Lower lobe of right lung (tissue), 2 donors: ENCODE data around the gene TSPAN9. TPM values are rescaled to one million over a fixed set of nuclear protein-coding genes. Genes with fewer than 3 reads are reported as not detected.

ENCODE experiments used
- ATAC-seq, 2 donors: fragments of 200-7000 bp; cut with Tn5 transposase; one replicate each; pipeline ENCODE4 v1.9.1; 2020 to 2022; ENCODE audit warnings: mild to moderate bottlenecking in 2 of 2, moderate library complexity in 2 of 2
- DNase-seq: peaks from one replicate; pipeline ENCODE4 v3.0.0-alpha.2; 2020
- H3K27ac ChIP-seq: fragments of 200-600 bp; one replicate; pipeline ENCODE4 v1.8.0; 2022
- H3K27me3 ChIP-seq: fragments of 200-600 bp; one replicate; pipeline ENCODE4 v1.8.0; 2022; ENCODE audit warnings: low read depth
- H3K36me3 ChIP-seq: fragments of 200-600 bp; one replicate; pipeline ENCODE4 v1.8.0; 2022; ENCODE audit warnings: mild to moderate bottlenecking
- H3K4me1 ChIP-seq: fragments of 200-600 bp; one replicate; pipeline ENCODE4 v1.8.0; 2022
- H3K4me3 ChIP-seq: fragments of 200-600 bp; one replicate; pipeline ENCODE4 v1.8.0; 2022; ENCODE audit warnings: mild to moderate bottlenecking
- H3K9me3 ChIP-seq: fragments of 200-600 bp; one replicate; pipeline ENCODE4 v1.8.0; 2022
- intact Hi-C: fragments of 100-400 bp; cut with DNase I; formaldehyde crosslinking; loops from one replicate; pipeline ENCODE4 v1.11.0; 2022
- long read RNA-seq: library from polyadenylated mRNA; unstranded; transcript quantifications from one replicate; pipeline ENCODE4 v2.0.0, GENCODE V29; 2021
- total RNA-seq: library from RNA; stranded (reverse); fragmentation: NEBNext Ultra II Directional; extraction: Animal tissue kit (Norgen Biotek cat#: 25700); gene quantifications from one replicate; pipeline ENCODE4 v1.2.1, GENCODE V29; 2021
- TF ChIP-seq, protein P1 (sequence below): fragments of 200-600 bp; IDR thresholded peaks from one replicate; pipeline ENCODE4 v1.8.0; 2022; ENCODE audit warnings: antibody characterized with exemption, mild to moderate bottlenecking
- donor health status: DM: no; HTN: yes; CAD: no; lungs with severe emphysema.

Gene TSPAN9, protein sequence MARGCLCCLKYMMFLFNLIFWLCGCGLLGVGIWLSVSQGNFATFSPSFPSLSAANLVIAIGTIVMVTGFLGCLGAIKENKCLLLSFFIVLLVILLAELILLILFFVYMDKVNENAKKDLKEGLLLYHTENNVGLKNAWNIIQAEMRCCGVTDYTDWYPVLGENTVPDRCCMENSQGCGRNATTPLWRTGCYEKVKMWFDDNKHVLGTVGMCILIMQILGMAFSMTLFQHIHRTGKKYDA
- total RNA-seq = 61.1 TPM
- long read RNA-seq, full-length matches to known transcripts = 14 of 35 reads
- long read RNA-seq, partial matches to known transcripts = 0 of 35 reads
- long read RNA-seq, other reads (novel, unspliced or antisense) = 21 of 35 reads

DNA sequence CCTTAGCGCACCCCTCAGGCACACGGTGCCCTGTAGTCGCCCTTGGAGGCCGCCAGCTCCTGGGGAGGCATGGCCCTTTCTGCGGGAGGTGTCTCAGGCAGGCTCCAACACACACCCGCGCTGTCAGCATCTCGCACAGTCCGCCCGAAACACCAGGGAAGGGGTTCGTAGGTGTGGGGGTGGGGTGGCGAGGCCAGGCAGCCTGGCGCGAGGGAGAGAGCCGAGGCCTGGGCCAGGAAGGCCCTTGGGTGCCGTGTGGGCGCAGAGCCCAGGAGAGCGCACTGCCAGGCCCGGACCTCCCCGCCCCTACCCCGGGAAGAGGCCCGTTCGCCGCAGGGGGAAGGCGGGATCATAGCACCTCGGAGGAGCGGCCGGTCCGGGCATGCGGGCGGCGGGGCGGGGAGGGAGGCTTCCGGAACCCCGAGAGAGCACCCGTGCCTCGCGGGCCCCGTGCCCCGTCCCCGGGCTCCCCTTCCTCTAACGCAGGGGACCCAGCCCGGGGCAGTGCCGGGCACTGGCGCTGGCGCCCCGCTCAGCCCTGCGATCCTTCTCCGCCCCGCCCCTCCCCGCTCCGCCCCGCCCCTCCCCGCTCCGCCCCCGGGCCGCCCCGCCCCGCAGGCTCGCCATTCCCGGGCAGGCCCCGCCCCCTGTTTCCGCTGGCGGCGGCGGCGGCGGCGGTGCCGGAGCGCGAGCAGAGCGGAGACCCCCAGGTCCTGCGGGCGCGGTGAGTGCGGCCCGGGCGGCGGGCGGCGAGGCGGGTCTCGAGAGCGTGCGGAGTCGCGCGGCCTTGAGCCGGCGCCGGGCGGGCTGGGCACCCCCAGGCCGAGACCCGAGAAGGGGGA is at the start of gene TSPAN9:
Gene TSPAN9, plus strand, starts transcription at position 650 of the 842 bp plus-strand sequence. CDS start 123,815 bp downstream, outside the sequence.
- Histone ChIP-seq H3K27ac (peak within 1 kb of the TSS; percentile 83), H3K4me1 (peaks cover 50% of the 10 kb centered on the region), H3K4me3 (peak within 1 kb of the TSS; percentile 84), H3K9me3 (no peaks in the 10 kb centered on the region), H3K36me3 (no peaks in the 10 kb centered on the region), H3K27me3 (no peaks in the 10 kb centered on the region)
- intact Hi-C loops = no loop called here
- TF ChIP-seq, protein P1, sequence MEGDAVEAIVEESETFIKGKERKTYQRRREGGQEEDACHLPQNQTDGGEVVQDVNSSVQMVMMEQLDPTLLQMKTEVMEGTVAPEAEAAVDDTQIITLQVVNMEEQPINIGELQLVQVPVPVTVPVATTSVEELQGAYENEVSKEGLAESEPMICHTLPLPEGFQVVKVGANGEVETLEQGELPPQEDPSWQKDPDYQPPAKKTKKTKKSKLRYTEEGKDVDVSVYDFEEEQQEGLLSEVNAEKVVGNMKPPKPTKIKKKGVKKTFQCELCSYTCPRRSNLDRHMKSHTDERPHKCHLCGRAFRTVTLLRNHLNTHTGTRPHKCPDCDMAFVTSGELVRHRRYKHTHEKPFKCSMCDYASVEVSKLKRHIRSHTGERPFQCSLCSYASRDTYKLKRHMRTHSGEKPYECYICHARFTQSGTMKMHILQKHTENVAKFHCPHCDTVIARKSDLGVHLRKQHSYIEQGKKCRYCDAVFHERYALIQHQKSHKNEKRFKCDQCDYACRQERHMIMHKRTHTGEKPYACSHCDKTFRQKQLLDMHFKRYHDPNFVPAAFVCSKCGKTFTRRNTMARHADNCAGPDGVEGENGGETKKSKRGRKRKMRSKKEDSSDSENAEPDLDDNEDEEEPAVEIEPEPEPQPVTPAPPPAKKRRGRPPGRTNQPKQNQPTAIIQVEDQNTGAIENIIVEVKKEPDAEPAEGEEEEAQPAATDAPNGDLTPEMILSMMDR = no peak
- ATAC-seq = peak; percentile 95 to 96
- DNase-seq = peak; percentile 87

DNA sequence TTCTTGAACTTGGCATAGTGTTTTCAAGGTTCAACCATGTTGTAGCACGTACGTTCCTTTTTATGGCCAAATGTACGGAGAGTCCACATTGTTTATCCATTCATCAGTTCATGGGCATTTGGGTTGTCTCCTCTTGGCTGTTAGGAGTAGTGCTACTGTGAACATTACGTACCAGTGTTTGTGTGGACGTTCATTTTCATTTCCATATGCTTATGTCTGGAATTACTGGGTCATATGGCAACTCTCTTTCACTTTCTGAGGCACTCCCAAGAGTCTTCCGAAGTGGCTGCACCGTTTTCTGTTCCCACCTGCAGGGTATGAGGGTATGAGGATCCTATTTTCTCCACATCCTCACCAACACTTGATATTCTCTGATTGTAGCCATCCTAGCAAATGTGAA is 49.1 kb upstream of the TSPAN9 start:
- H3K27me3 ChIP-seq = no peaks in the 10 kb centered on the region
- intact Hi-C loops = no loop called here
- no peak overlapping the region for H3K27ac ChIP-seq
- ATAC-seq (no peak), DNase-seq (no peak)
- peaks cover under 1% of the 10 kb centered on the region for H3K4me1 ChIP-seq
- H3K36me3 ChIP-seq = peaks cover 37% of the 10 kb centered on the region
- TF ChIP-seq, protein P1 = no peak
- no peaks in the 10 kb centered on the region for H3K9me3 ChIP-seq
- H3K4me3 ChIP-seq = no peak overlapping the region

DNA sequence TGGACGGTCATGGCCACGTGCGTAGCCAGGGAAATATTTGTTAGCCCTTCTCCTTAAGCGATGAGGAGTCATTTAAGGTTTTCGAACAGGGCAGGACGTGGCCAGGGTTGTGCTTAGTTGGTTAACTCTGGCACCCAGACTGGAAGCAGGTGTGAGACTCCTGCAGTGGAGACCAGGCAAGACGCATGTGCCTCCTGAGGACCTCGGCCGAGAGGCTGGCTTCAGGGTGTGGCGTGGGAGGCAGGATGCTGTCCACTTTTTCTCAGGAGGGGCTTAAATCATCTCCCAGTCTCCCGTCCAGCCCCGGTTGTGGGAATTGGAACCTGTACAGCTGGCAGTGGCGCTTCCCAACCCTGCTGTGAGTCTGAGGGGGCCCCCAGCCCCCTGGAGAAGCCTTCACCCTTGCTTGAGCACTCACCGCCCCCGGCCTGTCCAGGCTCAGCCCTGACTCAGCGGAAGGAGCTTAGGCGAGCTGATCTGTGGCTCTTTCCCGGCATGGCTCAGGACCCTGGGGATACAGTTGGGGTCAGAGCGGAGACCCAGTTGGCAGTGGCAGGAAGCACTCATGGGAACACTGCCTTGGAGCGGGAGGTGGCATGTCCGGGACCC is 46.3 kb upstream of the TSPAN9 start:
- Histone ChIP-seq H3K4me3 (no peak overlapping the region), H3K4me1 (peaks cover 11% of the 10 kb centered on the region), H3K9me3 (no peaks in the 10 kb centered on the region), H3K36me3 (peaks cover 32% of the 10 kb centered on the region), H3K27ac (no peak overlapping the region), H3K27me3 (no peaks in the 10 kb centered on the region)
- ATAC-seq (no peak), DNase-seq (no peak)
- intact Hi-C loops = no loop called here
- TF ChIP-seq, protein P1 = no peak

DNA sequence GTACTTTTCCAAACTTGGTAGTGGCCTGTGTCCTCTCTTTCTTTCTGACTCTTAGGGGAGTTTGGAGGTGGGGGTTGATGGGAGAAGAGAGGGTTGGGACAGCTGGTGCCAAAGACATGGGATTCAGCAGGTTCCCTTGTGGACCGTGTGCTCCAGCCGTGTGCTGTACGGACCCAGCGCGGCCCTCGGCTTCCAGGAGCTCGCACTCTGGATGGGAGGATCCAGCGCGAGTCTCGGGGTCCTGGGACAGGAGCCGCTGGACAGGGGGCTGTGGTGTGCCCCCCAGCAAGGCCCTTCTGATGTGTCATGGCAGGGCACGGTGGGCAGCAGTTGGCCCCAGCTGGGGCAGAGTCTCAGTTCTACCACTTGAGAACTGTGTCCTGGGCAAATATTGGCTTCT is 45.0 kb upstream of the TSPAN9 start:
- DNase-seq (no peak), ATAC-seq (no peak)
- H3K27me3 ChIP-seq = no peaks in the 10 kb centered on the region
- peaks cover 11% of the 10 kb centered on the region for H3K4me1 ChIP-seq
- H3K36me3 ChIP-seq = peaks cover 33% of the 10 kb centered on the region
- no peak overlapping the region for H3K27ac ChIP-seq
- no peak overlapping the region for H3K4me3 ChIP-seq
- TF ChIP-seq, protein P1 = no peak
- intact Hi-C loops = no loop called here
- H3K9me3 ChIP-seq = no peaks in the 10 kb centered on the region

DNA sequence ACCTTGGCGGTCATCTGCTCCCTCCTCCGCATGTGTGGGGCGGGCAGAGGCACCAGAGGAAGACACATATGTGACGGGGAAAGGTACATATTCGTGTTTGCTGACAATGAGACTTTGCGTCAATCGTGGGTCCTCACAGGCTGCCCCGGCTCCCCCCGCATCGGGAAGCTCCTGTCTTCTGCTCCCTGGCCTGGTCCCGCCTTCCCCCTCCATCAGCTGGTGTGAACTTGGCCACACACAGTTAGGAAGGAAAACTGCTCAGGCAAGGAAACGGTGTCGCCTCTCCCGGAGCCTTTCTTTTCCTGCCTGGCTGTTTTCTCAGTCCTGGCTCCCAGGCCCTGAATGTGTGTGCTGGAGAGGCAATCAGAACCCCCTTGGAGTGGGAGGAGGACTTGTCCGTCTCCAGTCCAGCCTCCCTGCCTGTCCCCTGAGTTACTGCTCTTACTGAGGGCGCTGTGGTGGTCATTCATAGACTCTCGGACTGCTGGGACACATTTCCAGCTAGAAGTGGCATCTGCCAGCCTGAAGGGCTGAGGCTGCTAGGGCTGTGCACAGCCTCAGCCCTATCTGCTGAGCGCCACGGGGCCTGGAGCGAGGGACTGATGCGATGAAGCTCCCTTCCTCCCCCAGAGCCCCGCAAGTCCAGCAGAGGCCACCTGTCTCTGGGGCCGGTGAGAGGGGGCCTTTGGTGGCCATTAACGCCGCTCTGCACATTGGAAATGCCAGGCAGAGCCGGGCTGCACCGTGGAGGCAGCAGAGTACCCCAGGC is 44.2 kb upstream of the TSPAN9 start:
- no peaks in the 10 kb centered on the region for H3K27me3 ChIP-seq
- peaks cover 36% of the 10 kb centered on the region for H3K36me3 ChIP-seq
- intact Hi-C loops = no loop called here
- H3K9me3 ChIP-seq = no peaks in the 10 kb centered on the region
- H3K4me3 ChIP-seq = no peak overlapping the region
- peaks cover 11% of the 10 kb centered on the region for H3K4me1 ChIP-seq
- no peak overlapping the region for H3K27ac ChIP-seq
- DNase-seq = no peak
- ATAC-seq = no peak
- TF ChIP-seq, protein P1 = no peak
